ENCODE results near the gene AURKAIP1. TPM values are rescaled to one million over a fixed set of nuclear protein-coding genes. Genes with fewer than 3 reads are reported as not detected.

AURKAIP1 gene
- polyA plus RNA-seq, 2 of the 4 experiments (the other 2 are of a cell fraction), result 62.0 to 102 TPM

DNA sequence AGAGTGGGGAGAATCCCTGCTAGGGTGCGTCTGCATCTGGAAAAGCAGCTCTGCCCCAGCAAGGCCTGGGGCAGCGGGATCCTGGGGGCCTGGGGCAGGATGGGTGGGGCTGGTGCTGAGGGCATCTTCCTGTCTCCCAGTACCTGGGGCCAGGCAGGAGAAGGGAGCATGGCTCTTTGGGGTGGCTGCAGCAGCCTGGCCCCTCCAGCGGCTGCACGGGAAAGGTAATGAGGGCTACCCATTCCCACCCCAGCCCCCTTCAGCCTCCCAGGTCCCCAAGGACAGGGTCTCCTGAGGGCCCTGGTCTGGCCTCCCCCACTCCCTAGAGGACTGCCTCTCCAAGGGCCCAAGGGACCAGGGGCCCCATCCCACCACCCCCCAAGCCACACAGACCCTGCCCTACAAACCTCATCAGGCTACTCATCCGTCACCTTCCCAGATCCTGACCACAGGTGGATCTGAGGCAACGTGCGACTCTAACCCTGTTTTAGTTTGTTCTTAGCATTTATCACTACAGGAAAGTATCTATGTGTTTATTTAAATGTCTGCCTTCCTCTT is 47.0 kb upstream of the AURKAIP1 start:
- CTCF ChIA-PET, result no interaction called here
- POLR2A ChIA-PET, result no interaction called here
- Histone ChIP-seq H3K4me2 (no peak overlapping the region), H3K9me3 (no peaks in the 10 kb centered on the region), H3K4me1 (0 out of 3 replicates have a peak, but pooled peaks cover 3% of the 10 kb centered on the region), H3K27ac (peak overlapping the region in 1 of 2 experiments; percentile 52; a peak in 2 of 6 replicates), H3K4me3 (no peak overlapping the region)
- 79% methylated on average over 4 of the region's 7 CpGs for WGBS (ENCODE audit: missing lambda C conversion rate)
- ATAC-seq (no peak), DNase-seq (ENCODE audit: low read depth in 1 of 2, low spot score in 1 of 2) (no peak), FAIRE-seq (no peak)
- no peak for TF ChIP-seq RFX5 (IDR thresholded peaks at IDR 0.05)
- no peak for TF ChIP-seq HMGXB4 (CRISPR knock-in tag; IDR thresholded peaks at IDR 0.05; ENCODE audit: borderline replicate concordance)
- TF ChIP-seq PHF8 (IDR thresholded peaks at IDR 0.05; ENCODE audit: borderline replicate concordance, low read depth), result no peak
- TF ChIP-seq JUNB (IDR thresholded peaks at IDR 0.05), result no peak
- TF ChIP-seq, protein P1, sequence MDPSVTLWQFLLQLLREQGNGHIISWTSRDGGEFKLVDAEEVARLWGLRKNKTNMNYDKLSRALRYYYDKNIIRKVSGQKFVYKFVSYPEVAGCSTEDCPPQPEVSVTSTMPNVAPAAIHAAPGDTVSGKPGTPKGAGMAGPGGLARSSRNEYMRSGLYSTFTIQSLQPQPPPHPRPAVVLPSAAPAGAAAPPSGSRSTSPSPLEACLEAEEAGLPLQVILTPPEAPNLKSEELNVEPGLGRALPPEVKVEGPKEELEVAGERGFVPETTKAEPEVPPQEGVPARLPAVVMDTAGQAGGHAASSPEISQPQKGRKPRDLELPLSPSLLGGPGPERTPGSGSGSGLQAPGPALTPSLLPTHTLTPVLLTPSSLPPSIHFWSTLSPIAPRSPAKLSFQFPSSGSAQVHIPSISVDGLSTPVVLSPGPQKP (IDR thresholded peaks at IDR 0.05; ENCODE audit: low read depth, low read length), result no peak
- TF ChIP-seq FOSB (CRISPR knock-in tag; IDR thresholded peaks at IDR 0.05), result no peak
- TF ChIP-seq GATA3 (IDR thresholded peaks at IDR 0.05; ENCODE audit: borderline replicate concordance), result no peak
- TF ChIP-seq HOXA7 (CRISPR knock-in tag; IDR thresholded peaks at IDR 0.05), result no peak
- TF ChIP-seq, protein P2, sequence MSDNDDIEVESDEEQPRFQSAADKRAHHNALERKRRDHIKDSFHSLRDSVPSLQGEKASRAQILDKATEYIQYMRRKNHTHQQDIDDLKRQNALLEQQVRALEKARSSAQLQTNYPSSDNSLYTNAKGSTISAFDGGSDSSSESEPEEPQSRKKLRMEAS (IDR thresholded peaks at IDR 0.05), result no peak
- TF ChIP-seq JUN (IDR thresholded peaks at IDR 0.05), result no peak

- TF ChIP-seq EHMT2 (IDR thresholded peaks at IDR 0.05; ENCODE audit: low read depth) (no peak), ZC3H11A (IDR thresholded peaks at IDR 0.05) (no peak), JUN (IDR thresholded peaks at IDR 0.05) (no peak), CBX8 (IDR thresholded peaks at IDR 0.05) (no peak), GATA3 (IDR thresholded peaks at IDR 0.05; ENCODE audit: borderline replicate concordance) (no peak), MYC (IDR thresholded peaks at IDR 0.05; ENCODE audit: borderline replicate concordance, low read length) (no peak), TFCP2L1 (CRISPR knock-in tag; IDR thresholded peaks at IDR 0.05) (no peak), KDM1A (IDR thresholded peaks at IDR 0.05; ENCODE audit: low read depth) (no peak), HEYL (CRISPR knock-in tag; IDR thresholded peaks at IDR 0.05) (no peak), HOXB13 (CRISPR knock-in tag; IDR thresholded peaks at IDR 0.05; ENCODE audit: low read depth) (no peak), CEBPB (IDR thresholded peaks at IDR 0.05) (no peak), ZNF302 (CRISPR knock-in tag; IDR thresholded peaks at IDR 0.05) (no peak)
- TF ChIP-seq, protein P2 (IDR thresholded peaks at IDR 0.05), result no peak
- peak within 1 kb of the TSS in 1 of 2 experiments; percentile 52; a peak in 2 of 6 replicates for H3K27ac ChIP-seq
- H3K4me1 ChIP-seq, result 0 out of 3 replicates have a peak, but pooled peaks cover 3% of the 10 kb centered on the region
- H3K9me3 ChIP-seq, result no peaks in the 10 kb centered on the region
- FAIRE-seq (no peak), DNase-seq (ENCODE audit: low read depth in 1 of 2, low spot score in 1 of 2) (no peak), ATAC-seq (no peak)
- ChIA-PET POLR2A (no interaction called here), CTCF (no interaction called here)
- H3K4me2 ChIP-seq, result no peak within 1 kb of the TSS
- 77% methylated on average over 7 of the region's 18 CpGs for WGBS (ENCODE audit: missing lambda C conversion rate)
- no peak within 1 kb of the TSS for H3K4me3 ChIP-seq
These were observed 46.3 kb upstream of the AURKAIP1 start, which contains the start of gene ANKRD65 for GRCh38 chr1:1421147-1421906. TSS of gene ANKRD65 (minus strand) at chr1:1421276. CDS start at chr1:1421005, 271 bp downstream.
